C4-2B (cell line): ENCODE measurements around the gene ZW10.
"Not testable (repeated sequence)": the region's sequence is repeated elsewhere in the genome, so short reads cannot be mapped to it uniquely, and the experiment has no call there.

Experiments
- CTCF ChIP-seq: fragments of 450-650 bp; conservative IDR thresholded peaks from 2 replicates; pipeline ENCODE4 v1.5.1; 2017; ENCODE audit warnings: mild to moderate bottlenecking
- ZFX ChIP-seq: fragments of 450-650 bp; IDR thresholded peaks from 2 replicates; pipeline ENCODE4 v1.6.1; 2017

DNA sequence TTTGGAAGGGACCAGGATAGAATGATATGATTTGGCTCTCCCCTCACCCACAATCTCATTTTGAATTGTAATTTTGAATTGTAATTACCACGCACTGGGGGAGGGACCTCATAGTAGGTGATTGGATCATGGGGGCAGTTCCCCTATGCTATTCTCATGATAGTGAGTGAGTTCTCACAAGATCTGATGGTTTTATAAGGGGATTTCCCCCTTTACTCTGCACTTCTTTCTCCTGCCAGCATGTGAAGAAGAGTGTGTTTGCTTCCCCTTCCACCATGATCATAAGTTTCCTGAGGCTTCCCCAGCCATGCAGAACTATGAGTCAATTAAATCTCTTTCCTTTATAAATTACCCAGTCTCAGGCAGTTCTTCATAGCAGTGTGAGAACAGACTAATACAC is 69.9 kb downstream of the ZW10 start:
- not testable (repeated sequence) for TF ChIP-seq CTCF, ZFX
